ENCODE measurements around the gene CD247. TPM values are rescaled to one million over a fixed set of nuclear protein-coding genes. Genes with fewer than 3 reads are reported as not detected.

Gene CD247
- total and polyA plus RNA-seq, 2 of the 4 experiments (the other 2 are of a cell fraction): not detected

- POLR2A ChIA-PET (ENCODE audit: unreplicated experiment): no interaction called here
- no peak overlapping the region for H2AK9ac ChIP-seq (replicated peaks; ENCODE audit: low read depth, low read length, poor library complexity)
Observed at GRCh38 chr1:167510244-167510643, 8.1 kb downstream of the CD247 start.

More at GRCh38 chr1:167510244-167510643, 8.1 kb downstream of the CD247 start:
- Histone ChIP-seq H3K9me3 (ENCODE audit: control insufficient read depth, insufficient read depth, low read length) (no peaks in the 10 kb centered on the region), H3K4me2 (ENCODE audit: low read depth, low read length) (no peak overlapping the region), H3K4me3 (ENCODE audit: insufficient read depth, low read depth, low read length) (no peak overlapping the region), H2AFZ (replicated peaks; ENCODE audit: low read length, poor library complexity) (no peak overlapping the region), H3K56ac (ENCODE audit: extremely low read depth, insufficient read depth, low read length) (no peak overlapping the region), H4K20me1 (ENCODE audit: insufficient read depth, low read length) (no peaks in the 10 kb centered on the region), H4K8ac (ENCODE audit: low read depth in 2 of 2, low read length in 2 of 2) (no peak overlapping the region), H3K27ac (ENCODE audit: insufficient read depth, low read length) (no peak overlapping the region), H4K5ac (ENCODE audit: low read depth, low read length) (no peak overlapping the region), H3K9me1 (ENCODE audit: insufficient read depth, low read length) (no peaks in the 10 kb centered on the region), H2BK20ac (ENCODE audit: low read depth, low read length) (no peak overlapping the region), H3K27me3 (ENCODE audit: control insufficient read depth, insufficient read depth, low read length) (peaks cover 5% of the 10 kb centered on the region), H2BK120ac (ENCODE audit: low read depth, low read length) (no peak overlapping the region), H4K91ac (ENCODE audit: insufficient read depth, low read depth, low read length) (no peak overlapping the region), H2BK5ac (ENCODE audit: low read depth, low read length, poor library complexity, severe bottlenecking) (no peak overlapping the region), H3K36me3 (ENCODE audit: control insufficient read depth, insufficient read depth, low read length) (no peaks in the 10 kb centered on the region), H2BK15ac (ENCODE audit: low read depth, low read length) (no peak overlapping the region), H3K14ac (replicated peaks; ENCODE audit: low read depth, low read length) (no peak overlapping the region), H2AK5ac (ENCODE audit: low read depth, low read length) (no peak overlapping the region), H3K79me1 (ENCODE audit: low read depth in 1 of 2, low read length in 2 of 2) (no peaks in the 10 kb centered on the region), H3K4ac (ENCODE audit: low read depth, low read length) (no peak overlapping the region), H3K18ac (ENCODE audit: low read depth, low read length) (no peak overlapping the region), H3K4me1 (ENCODE audit: control insufficient read depth, insufficient read depth, low read length) (no peaks in the 10 kb centered on the region), H3K23ac (ENCODE audit: low read depth, low read length) (no peak overlapping the region), H3K9ac (ENCODE audit: low read depth, low read length) (no peak overlapping the region)
- DNase-seq: no peak
- 44% methylated on average over 2 of the region's 3 CpGs; no CpG with 5 or more reads in 1 of the 2 experiments for WGBS, 2 experiments (ENCODE audit: extremely low coverage in 2 of 2, insufficient read length in 1 of 2)
- dilution Hi-C loops (cut with HindIII; ENCODE audit: low sequenced_read_pairs, unreplicated experiment) (no loop called here), in situ Hi-C loops (cut with MboI; ENCODE audit: low sequenced_read_pairs) (no loop called here), intact Hi-C loops (cut with micrococcal nuclease) (no loop called here)
- CTCF ChIA-PET: no interaction called here
- TF ChIP-seq ELK1 (IDR thresholded peaks at IDR 0.05; ENCODE audit: borderline replicate concordance, low read depth, low read length) (no peak), RCOR1 (IDR thresholded peaks at IDR 0.05; ENCODE audit: insufficient replicate concordance, low read length) (no peak), RAD21 (IDR thresholded peaks at IDR 0.05; ENCODE audit: low read length) (no peak), FOS (IDR thresholded peaks at IDR 0.05; ENCODE audit: low read depth, low read length) (no peak), NFE2L2 (IDR thresholded peaks at IDR 0.05; ENCODE audit: low read depth, low read length) (no peak), CHD1 (IDR thresholded peaks at IDR 0.05; ENCODE audit: low read depth, low read length) (no peak), RFX5 (IDR thresholded peaks at IDR 0.05; ENCODE audit: low read depth, low read length) (no peak), MAFK (IDR thresholded peaks at IDR 0.05; ENCODE audit: low read depth, low read length) (no peak), USF2 (IDR thresholded peaks at IDR 0.05; ENCODE audit: low read depth, low read length) (no peak), CEBPB (IDR thresholded peaks at IDR 0.05; ENCODE audit: low read depth, low read length) (no peak), POLR2A (IDR thresholded peaks at IDR 0.05; ENCODE audit: low read depth, low read length) (no peak), MAZ (IDR thresholded peaks at IDR 0.05; ENCODE audit: borderline replicate concordance, low read depth, low read length) (no peak), SMC3 (IDR thresholded peaks at IDR 0.05; ENCODE audit: low read depth, low read length) (no peak), MXI1 (IDR thresholded peaks at IDR 0.05; ENCODE audit: borderline replicate concordance, low read depth, low read length) (no peak), BHLHE40 (IDR thresholded peaks at IDR 0.05; ENCODE audit: low read depth, low read length) (no peak), CTCF (conservative IDR thresholded peaks at IDR 0.05; ENCODE audit: low read depth, low read length) (no peak)
- no peak for ATAC-seq (ENCODE audit: low read depth)
- BruUV-seq (replicated peaks): no TSS peak
